ENCODE data around the gene JADE1. TPM values are rescaled to one million over a fixed set of nuclear protein-coding genes. Genes with fewer than 3 reads are reported as not detected.

JADE1 gene
- 29.6 and 38.4 TPM in 2 replicates for total RNA-seq

DNA sequence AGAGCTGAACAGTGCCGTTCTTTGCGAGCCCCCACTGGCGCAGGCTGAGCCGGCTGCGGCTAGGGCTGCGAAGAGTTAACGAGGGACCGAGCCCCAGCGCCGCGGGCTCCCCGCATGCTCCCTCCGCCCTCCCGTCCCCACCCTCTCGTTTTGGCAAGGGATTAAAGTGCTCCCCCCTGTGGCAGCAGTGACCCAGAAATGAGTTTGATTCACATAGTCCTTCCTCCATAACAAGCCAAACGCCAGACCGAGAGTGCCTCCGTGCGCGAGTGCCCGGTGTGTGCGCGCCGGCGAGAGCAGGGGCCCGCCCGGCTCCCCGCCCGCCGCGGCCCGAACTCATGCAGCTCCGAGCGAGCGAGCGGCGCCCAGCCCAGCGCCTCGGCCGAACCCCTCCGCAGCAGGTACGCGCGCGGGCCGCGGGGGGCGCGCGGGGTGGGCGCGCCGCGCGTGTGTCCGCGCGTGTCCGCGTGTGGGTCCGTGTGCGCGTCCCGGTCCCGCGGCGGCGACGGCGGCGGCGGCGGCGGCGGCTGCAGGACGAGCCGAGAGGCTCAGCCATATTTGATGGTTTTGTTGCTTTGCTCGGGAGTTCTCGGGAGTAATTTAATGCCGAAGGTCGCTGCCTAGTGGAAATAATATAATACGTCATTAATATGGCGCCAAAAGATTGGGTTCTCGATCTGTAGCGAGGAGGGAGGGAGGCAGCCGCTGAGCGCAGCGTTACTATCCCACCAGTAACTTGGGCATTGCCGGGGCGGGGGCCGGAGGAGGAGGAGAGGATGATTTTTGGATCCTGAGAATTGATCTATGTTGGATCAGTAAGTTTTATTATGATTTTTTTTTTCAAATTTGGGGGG is at the start of gene JADE1:
TSS of gene JADE1 (plus strand) at position 224 of the 854 bp plus-strand sequence. CDS start 22,059 bp downstream, outside the sequence.
- DNase-seq (ENCODE audit: low read depth), result peak; percentile 96
- TF ChIP-seq, protein P1, sequence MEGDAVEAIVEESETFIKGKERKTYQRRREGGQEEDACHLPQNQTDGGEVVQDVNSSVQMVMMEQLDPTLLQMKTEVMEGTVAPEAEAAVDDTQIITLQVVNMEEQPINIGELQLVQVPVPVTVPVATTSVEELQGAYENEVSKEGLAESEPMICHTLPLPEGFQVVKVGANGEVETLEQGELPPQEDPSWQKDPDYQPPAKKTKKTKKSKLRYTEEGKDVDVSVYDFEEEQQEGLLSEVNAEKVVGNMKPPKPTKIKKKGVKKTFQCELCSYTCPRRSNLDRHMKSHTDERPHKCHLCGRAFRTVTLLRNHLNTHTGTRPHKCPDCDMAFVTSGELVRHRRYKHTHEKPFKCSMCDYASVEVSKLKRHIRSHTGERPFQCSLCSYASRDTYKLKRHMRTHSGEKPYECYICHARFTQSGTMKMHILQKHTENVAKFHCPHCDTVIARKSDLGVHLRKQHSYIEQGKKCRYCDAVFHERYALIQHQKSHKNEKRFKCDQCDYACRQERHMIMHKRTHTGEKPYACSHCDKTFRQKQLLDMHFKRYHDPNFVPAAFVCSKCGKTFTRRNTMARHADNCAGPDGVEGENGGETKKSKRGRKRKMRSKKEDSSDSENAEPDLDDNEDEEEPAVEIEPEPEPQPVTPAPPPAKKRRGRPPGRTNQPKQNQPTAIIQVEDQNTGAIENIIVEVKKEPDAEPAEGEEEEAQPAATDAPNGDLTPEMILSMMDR (IDR thresholded peaks at IDR 0.05; ENCODE audit: insufficient read depth, low read depth, low read length), result peak; percentile 60

GRCh38 chr4:128766781-128767180 is 42.7 kb upstream of the JADE1 start:
- TF ChIP-seq, protein P1 (IDR thresholded peaks at IDR 0.05; ENCODE audit: insufficient read depth, low read depth, low read length), result no peak
- no peak overlapping the region for H3K4me3 ChIP-seq (ENCODE audit: low read depth, low read length)
- DNase-seq (ENCODE audit: low read depth), result no peak

More for the DNA sequence above, at the start of gene JADE1:
- H3K4me3 ChIP-seq (ENCODE audit: low read depth, low read length), result peak within 1 kb of the TSS; percentile 92

DNA sequence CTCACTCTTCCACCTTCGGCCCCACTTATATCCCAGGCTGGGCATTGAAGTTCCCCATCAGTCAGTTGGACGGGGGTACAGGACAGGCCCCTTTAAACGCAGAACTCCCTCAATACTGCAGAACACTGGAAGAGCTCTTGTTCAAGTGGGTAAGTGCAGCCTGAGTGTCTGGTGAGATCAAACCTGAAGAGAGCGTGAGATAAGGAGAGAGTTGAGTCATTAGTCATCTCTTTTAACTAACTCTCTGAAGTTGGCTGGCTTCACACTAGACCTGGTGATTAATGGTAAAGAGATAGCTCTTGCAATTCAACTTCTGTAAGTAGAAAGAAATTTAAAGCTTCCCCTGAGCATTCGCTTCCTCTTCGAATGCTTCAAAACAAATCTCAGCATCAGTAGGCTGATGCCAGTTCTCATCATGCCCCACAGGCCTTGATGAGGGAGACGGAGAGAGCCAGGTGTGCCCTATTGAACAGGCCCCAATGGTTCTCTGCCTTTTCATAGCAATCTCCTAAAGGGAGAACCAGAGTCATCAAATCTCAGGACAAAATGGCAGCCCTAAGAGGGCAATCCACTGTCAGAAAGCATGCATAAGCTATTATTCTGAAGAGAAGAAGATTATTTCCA is 41.0 kb upstream of the JADE1 start:
- H3K4me3 ChIP-seq (ENCODE audit: low read depth, low read length), result no peak overlapping the region
- DNase-seq (ENCODE audit: low read depth), result peak; percentile 51
- TF ChIP-seq, protein P1 (IDR thresholded peaks at IDR 0.05; ENCODE audit: insufficient read depth, low read depth, low read length), result no peak

DNA sequence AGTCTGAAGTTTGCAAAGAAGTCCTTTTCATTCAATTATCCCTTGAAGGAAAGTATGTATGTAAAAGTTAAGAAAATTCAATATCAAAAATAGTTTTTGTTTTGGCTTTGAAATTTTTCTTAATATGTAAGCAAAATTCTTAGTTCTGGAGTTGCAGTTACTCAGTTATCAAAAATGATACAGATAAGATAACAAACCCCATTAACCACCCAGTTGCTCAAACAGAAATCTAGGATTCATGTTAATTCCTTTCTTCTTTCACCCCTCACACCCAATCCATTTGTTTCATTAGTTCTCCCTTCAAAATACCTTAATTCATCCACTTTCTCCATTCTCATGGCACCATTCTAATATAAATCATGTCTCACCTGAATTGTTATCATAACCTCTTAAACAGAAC is 40.5 kb upstream of the JADE1 start:
- TF ChIP-seq, protein P1 (IDR thresholded peaks at IDR 0.05; ENCODE audit: insufficient read depth, low read depth, low read length), result no peak
- H3K4me3 ChIP-seq (ENCODE audit: low read depth, low read length), result no peak overlapping the region
- no peak for DNase-seq (ENCODE audit: low read depth)

DNA sequence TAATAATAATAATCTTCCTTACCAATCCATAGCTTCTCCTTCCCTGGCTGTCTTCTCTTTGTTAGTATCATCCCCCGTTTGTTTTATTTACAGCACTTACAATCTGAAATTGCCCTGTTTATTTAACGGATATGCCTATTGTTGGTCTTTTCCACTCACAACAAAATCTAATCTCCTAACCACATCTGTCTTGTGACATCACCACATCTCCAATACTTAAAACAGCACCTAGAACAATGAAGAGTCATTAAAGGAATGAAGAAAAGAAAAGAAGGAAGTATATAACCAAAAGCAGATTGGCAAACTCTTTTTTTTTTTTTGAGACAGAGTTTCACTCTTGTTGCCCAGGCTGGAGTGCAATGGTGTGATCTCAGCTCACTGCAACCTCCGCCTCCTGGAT is 38.7 kb upstream of the JADE1 start:
- TF ChIP-seq, protein P1 (IDR thresholded peaks at IDR 0.05; ENCODE audit: insufficient read depth, low read depth, low read length), result no peak
- H3K4me3 ChIP-seq (ENCODE audit: low read depth, low read length), result no peak overlapping the region
- DNase-seq (ENCODE audit: low read depth), result peak; percentile 43

DNA sequence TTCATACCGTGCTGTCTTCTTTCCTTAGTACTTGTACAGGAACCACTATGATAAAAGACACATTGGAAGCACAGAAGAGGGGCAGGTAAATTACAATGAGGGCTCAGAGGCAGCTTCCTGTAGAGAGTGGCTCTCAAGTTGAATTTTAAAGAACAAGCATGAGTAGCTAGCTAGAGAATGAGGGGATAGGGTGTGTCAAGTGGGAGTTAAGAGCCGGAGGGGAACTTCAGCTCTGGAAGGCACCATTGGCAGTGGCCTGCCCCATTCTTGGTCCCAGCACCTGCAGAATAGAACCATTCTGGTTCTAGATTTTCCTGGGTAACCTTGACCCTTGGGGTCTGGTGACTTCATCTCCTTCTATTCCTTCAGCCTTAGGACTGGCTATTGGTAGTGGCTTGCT is 34.0 kb upstream of the JADE1 start:
- TF ChIP-seq, protein P1 (IDR thresholded peaks at IDR 0.05; ENCODE audit: insufficient read depth, low read depth, low read length), result no peak
- no peak overlapping the region for H3K4me3 ChIP-seq (ENCODE audit: low read depth, low read length)
- DNase-seq (ENCODE audit: low read depth), result no peak

All from fibroblast of villous mesenchyme (primary cell).